Endothelial cell (in vitro differentiated cells): ENCODE results near the gene CSNK1D. TPM values are rescaled to one million over a fixed set of nuclear protein-coding genes. Genes with fewer than 3 reads are reported as not detected.

Experiments
- DNase-seq: peaks from one replicate; pipeline ENCODE4 v3.0.0; 2021; ENCODE audit warnings: low spot score
- H3K27ac Mint-ChIP-seq: one replicate; pipeline ENCODE4 v1.8.0; 2021; ENCODE audit warnings: mixed read lengths, inconsistent platforms; ENCODE audit not compliant: unreplicated experiment
- H3K27me3 Mint-ChIP-seq: one replicate; pipeline ENCODE4 v1.8.0; 2021; ENCODE audit warnings: mild to moderate bottlenecking, moderate library complexity, mixed read lengths, inconsistent platforms; ENCODE audit not compliant: unreplicated experiment
- H3K36me3 Mint-ChIP-seq: one replicate; pipeline ENCODE4 v1.8.0; 2021; ENCODE audit warnings: mild to moderate bottlenecking, low read depth, mixed read lengths, inconsistent platforms; ENCODE audit not compliant: unreplicated experiment
- H3K4me1 Mint-ChIP-seq: one replicate; pipeline ENCODE4 v1.8.0; 2021; ENCODE audit warnings: mild to moderate bottlenecking, mixed read lengths, inconsistent platforms; ENCODE audit not compliant: unreplicated experiment
- H3K4me3 Mint-ChIP-seq: one replicate; pipeline ENCODE4 v1.8.0; 2021; ENCODE audit warnings: mild to moderate bottlenecking, mixed read lengths, inconsistent platforms; ENCODE audit not compliant: unreplicated experiment
- H3K9me3 Mint-ChIP-seq: one replicate; pipeline ENCODE4 v1.8.0; 2021; ENCODE audit warnings: mixed read lengths, inconsistent platforms; ENCODE audit not compliant: unreplicated experiment
- CTCF ChIP-seq: fragments of 200-600 bp; sonication (generic); IDR thresholded peaks from one replicate; pipeline ENCODE4 v1.5.0; 2021; ENCODE audit warnings: antibody characterized with exemption; ENCODE audit not compliant: unreplicated experiment
- total RNA-seq: library from RNA; stranded (reverse); fragmentation: NEBNext Ultra II Directional; extraction: Animal tissue kit (Norgen Biotek cat#: 25700); gene quantifications from one replicate; pipeline ENCODE4 v1.2.1, GENCODE V29; 2021; ENCODE audit not compliant: unreplicated experiment

The CSNK1D gene
- total RNA-seq, 1 donor from 2014 or later = 149 TPM

DNA sequence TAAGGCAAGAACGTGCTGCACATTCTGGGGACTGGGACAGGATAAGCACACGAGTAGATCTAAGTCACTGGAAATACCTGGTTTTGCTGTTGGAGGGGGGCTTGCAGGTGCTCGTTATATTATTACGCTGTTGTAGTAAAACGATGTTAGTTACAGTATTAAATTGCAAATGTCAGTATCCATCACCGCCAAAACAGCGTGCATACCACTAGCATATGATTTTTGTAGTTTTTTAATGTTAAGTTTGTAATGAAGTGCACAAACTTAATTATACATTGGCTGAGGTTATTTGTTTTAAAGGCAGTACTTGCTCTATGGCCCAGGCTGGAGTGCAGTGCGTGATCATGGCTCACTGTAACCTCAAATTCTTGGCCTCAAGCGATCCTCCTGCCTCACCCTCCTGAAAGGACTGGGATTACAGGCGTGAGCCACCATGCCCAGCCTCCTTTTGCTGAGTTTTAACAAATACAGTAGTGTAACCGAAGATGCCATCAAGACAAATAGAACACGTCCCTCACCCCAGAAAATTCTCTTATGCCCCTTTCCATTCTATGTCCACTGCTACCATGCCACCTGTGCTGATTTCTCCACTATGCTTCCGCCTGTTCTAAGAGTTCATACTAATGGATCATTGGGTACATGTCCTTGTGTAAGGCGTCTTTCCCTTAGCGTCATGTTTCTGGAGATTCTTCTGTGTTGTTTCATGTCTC lies 20.7 kb upstream of the CSNK1D start:
- Mint-ChIP-seq H3K27me3 (no peaks in the 10 kb centered on the region), H3K4me1 (no peaks in the 10 kb centered on the region), H3K27ac (no peak overlapping the region), H3K36me3 (no peaks in the 10 kb centered on the region), H3K4me3 (peak overlapping the region; percentile 33), H3K9me3 (no peaks in the 10 kb centered on the region)
- DNase-seq = no peak
- TF ChIP-seq CTCF = no peak

DNA sequence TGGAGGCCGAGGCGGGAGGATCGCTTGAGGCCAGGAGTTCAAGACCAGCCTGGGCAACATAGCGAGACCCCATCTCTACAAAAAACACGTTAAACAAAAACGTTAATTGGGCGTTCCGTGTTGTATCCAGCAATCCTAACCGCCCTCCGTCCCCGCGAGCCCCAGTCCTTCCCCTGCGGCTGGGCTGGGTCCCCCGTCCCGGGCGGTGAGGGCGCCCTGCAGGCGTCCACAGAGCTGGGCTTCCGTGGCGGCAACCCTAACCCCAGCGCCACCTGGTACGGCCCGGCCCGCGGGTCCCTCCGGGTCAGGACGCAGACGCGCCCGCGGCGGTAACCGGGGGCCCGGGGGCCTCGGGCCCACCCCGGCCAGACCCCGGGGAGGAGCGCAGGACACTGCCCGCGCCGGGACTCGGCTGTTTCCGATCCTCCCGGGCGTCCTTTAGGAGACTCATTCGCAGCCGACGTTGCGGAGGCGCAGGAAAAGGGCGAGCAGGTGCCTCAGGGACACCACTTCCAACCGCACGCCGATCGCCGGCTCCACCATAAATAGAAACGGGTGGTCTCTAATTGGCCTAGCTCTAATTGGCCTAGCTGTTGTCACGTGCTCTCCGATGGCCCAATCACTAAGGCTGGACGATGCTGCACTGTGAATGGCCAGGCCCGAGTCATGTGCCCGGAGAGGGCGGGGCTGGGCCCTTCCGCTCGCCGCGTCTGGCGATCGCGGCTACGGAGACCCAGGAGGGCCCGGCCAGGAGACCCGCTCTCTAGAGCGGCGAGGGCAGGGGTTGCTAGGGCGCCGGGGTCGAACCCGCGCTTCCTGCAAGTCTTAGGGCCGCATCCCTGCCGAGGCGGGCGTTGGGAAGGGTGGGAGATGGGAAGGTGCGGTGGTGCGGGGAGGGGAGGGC lies 19.0 kb upstream of the CSNK1D start:
- Mint-ChIP-seq H3K4me1 (no peaks in the 10 kb centered on the region), H3K9me3 (no peaks in the 10 kb centered on the region), H3K27ac (peak overlapping the region; percentile 81), H3K36me3 (peaks cover 4% of the 10 kb centered on the region), H3K4me3 (peak overlapping the region; percentile 92), H3K27me3 (peaks cover 2% of the 10 kb centered on the region)
- TF ChIP-seq CTCF = no peak
- peak; percentile 92 for DNase-seq

- Mint-ChIP-seq H3K27me3 (peaks cover 2% of the 10 kb centered on the region), H3K4me1 (no peaks in the 10 kb centered on the region), H3K36me3 (peaks cover 4% of the 10 kb centered on the region), H3K4me3 (peak overlapping the region; percentile 32), H3K9me3 (no peaks in the 10 kb centered on the region), H3K27ac (no peak overlapping the region)
- no peak for TF ChIP-seq CTCF
- DNase-seq = no peak
These were observed 18.2 kb upstream of the CSNK1D start for GRCh38 chr17:82291582-82292250.

DNA sequence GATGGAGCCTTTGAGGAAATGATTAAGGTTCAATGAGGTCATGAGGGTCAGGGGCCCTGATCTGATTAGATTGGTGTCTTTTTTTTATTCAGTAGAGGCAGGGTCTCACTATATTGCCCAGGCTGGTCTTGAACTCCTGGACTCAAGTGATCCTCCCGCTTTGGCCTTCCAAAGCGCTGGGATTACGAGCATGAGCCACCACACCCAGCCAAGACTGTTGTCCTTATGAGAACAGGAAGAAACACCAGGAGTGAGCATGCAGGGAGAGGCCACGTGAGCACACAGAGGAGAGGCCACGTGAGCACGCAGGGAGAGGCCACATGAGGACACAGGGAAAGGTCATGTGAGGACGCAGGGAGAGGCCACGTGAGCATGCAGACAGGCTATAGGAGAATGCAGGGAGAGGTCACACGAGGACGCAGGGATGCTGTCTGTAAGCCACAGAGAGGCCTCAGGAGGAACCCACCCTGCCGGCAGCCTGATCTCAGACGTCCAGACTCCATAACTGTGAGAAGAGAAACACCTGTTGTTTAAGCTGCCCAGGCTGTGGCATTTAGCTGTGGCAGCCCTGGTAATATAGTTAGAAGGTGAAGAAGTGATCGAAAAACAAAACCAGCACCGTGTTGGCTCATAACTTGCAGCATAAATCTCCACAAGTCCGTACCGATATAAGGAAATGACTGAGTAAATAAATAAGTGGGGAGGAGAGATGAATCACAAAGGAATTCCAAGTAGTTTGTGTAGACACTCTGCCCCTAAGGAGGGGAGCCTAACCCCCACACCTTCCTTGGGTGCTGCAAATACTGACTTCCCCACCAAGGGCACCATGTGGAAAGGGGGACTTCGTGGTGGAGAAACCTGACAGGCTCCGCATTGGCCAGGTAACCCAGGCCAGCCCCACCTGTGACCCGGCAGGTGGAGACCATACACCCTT lies 14.6 kb upstream of the CSNK1D start:
- Mint-ChIP-seq H3K27ac (no peak overlapping the region), H3K4me3 (no peak overlapping the region), H3K36me3 (peaks cover 4% of the 10 kb centered on the region), H3K4me1 (no peaks in the 10 kb centered on the region), H3K9me3 (no peaks in the 10 kb centered on the region), H3K27me3 (peaks cover 3% of the 10 kb centered on the region)
- no peak for DNase-seq
- no peak for TF ChIP-seq CTCF
